DOHH2 (cell line): Measurements from ENCODE around the gene TXLNG.

Experiments used
- H3F3A ChIP-seq: fragments of 200-600 bp; sonication (generic), shearing (Covaris generic); 2 replicates; pipeline ENCODE4 v1.6.0; 2016; ENCODE audit warnings: antibody characterized with exemption, mild to moderate bottlenecking; ENCODE audit not compliant: control insufficient read depth, insufficient read depth
- H3K27ac ChIP-seq: fragments of 200-600 bp; sonication (generic); 2 replicates; pipeline ENCODE4 v1.5.1; 2014; ENCODE audit warnings: low read depth, mild to moderate bottlenecking, low read length, moderate library complexity
- H3K27me3 ChIP-seq: fragments of 200-600 bp; sonication (generic); 2 replicates; pipeline ENCODE4 v1.6.1; 2014; ENCODE audit warnings: mild to moderate bottlenecking, low read length, mixed read lengths; ENCODE audit not compliant: control insufficient read depth
- H3K36me3 ChIP-seq: fragments of 200-600 bp; sonication (generic); 2 replicates; pipeline ENCODE4 v1.6.1; 2014; ENCODE audit warnings: mild to moderate bottlenecking, low read length, moderate library complexity, mixed read lengths; ENCODE audit not compliant: control insufficient read depth
- H3K4me1 ChIP-seq: fragments of 200-600 bp; sonication (generic); 2 replicates; pipeline ENCODE4 v1.6.1; 2014; ENCODE audit warnings: mild to moderate bottlenecking, low read length, mixed read lengths; ENCODE audit not compliant: control insufficient read depth
- H3K4me2 ChIP-seq: fragments of 200-600 bp; sonication (generic); 2 replicates; pipeline ENCODE4 v1.6.0; 2014; ENCODE audit warnings: mild to moderate bottlenecking, low read length, moderate library complexity
- H3K4me3 ChIP-seq: fragments of 200-600 bp; sonication (generic); 2 replicates; pipeline ENCODE4 v1.5.1; 2014; ENCODE audit warnings: mild to moderate bottlenecking, low read length, mixed read lengths
- H3K79me2 ChIP-seq: fragments of 200-600 bp; sonication (generic); 2 replicates; pipeline ENCODE4 v1.6.1; 2014; ENCODE audit warnings: mild to moderate bottlenecking, low read length, mixed read lengths; ENCODE audit not compliant: control insufficient read depth
- H3K9me2 ChIP-seq: fragments of 200-600 bp; sonication (generic); replicated peaks from 2 replicates; pipeline ENCODE4 v1.6.1; 2014; ENCODE audit warnings: mild to moderate bottlenecking, low read length, mixed read lengths; ENCODE audit not compliant: control insufficient read depth
- H3K9me3 ChIP-seq: fragments of 200-600 bp; sonication (generic); 2 replicates; pipeline ENCODE4 v1.6.1; 2014; ENCODE audit warnings: antibody characterized with exemption, low read length, mixed read lengths; ENCODE audit not compliant: control insufficient read depth, insufficient read depth
- H4K20me1 ChIP-seq: fragments of 200-600 bp; sonication (generic); 2 replicates; pipeline ENCODE4 v1.6.0; 2014; ENCODE audit warnings: low read depth, mild to moderate bottlenecking, antibody characterized with exemption, low read length, moderate library complexity; ENCODE audit not compliant: control insufficient read depth, insufficient read depth
- EZH2phosphoT487 ChIP-seq: fragments of 200-600 bp; sonication (generic); IDR thresholded peaks from 2 replicates; pipeline ENCODE4 v1.6.1; 2017; ENCODE audit warnings: borderline replicate concordance, mild to moderate bottlenecking, antibody characterized with exemption, low read length, moderate library complexity, mixed read lengths
- TF ChIP-seq, protein P1 (sequence below): fragments of 200-600 bp; sonication (generic); IDR thresholded peaks from one replicate; pipeline ENCODE4 v1.5.1; 2014; ENCODE audit warnings: antibody characterized with exemption, mild to moderate bottlenecking, low read depth, low read length; ENCODE audit not compliant: poor library complexity, severe bottlenecking

TXLNG gene

DNA sequence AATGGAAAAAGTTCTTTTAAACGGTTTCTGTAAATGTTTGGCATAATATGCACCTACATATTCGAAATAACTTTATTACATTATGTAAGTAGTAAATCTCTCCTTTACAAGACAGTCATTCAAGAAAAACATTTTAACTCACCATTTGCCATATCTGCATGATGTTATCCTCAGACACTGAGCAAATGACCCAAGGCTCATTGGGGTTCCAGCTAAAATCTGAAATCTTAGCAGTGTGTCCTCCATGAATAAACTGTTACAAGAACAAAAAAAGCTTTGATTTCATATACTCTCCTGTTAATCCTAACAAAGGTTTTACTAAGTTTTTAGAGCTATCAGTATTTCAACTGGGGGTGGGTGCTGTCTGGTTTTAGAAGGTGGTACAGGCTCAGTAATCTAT is 59.4 kb downstream of the TXLNG start:
- TF ChIP-seq, protein P1, sequence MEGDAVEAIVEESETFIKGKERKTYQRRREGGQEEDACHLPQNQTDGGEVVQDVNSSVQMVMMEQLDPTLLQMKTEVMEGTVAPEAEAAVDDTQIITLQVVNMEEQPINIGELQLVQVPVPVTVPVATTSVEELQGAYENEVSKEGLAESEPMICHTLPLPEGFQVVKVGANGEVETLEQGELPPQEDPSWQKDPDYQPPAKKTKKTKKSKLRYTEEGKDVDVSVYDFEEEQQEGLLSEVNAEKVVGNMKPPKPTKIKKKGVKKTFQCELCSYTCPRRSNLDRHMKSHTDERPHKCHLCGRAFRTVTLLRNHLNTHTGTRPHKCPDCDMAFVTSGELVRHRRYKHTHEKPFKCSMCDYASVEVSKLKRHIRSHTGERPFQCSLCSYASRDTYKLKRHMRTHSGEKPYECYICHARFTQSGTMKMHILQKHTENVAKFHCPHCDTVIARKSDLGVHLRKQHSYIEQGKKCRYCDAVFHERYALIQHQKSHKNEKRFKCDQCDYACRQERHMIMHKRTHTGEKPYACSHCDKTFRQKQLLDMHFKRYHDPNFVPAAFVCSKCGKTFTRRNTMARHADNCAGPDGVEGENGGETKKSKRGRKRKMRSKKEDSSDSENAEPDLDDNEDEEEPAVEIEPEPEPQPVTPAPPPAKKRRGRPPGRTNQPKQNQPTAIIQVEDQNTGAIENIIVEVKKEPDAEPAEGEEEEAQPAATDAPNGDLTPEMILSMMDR: no peak
- no peak for TF ChIP-seq EZH2phosphoT487
- Histone ChIP-seq H3K79me2 (no peaks in the 10 kb centered on the region), H3K27ac (no peak overlapping the region), H3K4me3 (no peak overlapping the region), H3K9me3 (no peaks in the 10 kb centered on the region), H3K4me2 (no peak overlapping the region), H3K27me3 (no peaks in the 10 kb centered on the region), H4K20me1 (no peaks in the 10 kb centered on the region), H3K9me2 (no peaks in the 10 kb centered on the region), H3K4me1 (no peaks in the 10 kb centered on the region), H3F3A (peaks cover 55% of the 10 kb centered on the region), H3K36me3 (peaks cover 88% of the 10 kb centered on the region)

DNA sequence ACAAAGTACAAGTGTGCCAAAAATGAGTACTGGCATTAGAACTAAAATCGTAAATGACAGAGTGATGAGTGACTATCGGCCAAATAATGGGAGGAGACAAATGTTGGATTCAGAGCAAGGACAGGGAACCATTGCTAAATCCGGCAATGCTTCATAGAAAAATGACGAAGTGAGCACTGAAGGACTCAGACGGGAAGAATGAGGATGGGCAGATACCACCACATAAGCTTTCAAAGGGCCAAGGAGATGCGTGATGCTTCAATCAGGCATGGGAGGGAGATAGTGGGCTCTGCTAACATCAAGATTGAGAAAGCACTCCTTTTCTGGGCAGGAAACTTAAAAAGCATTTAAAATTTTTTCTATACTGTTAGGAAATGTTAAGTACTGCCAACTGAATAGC is 62.3 kb downstream of the TXLNG start:
- Histone ChIP-seq H4K20me1 (no peaks in the 10 kb centered on the region), H3K36me3 (peaks cover 90% of the 10 kb centered on the region), H3K4me1 (no peaks in the 10 kb centered on the region), H3K27ac (no peak overlapping the region), H3K9me3 (no peaks in the 10 kb centered on the region), H3F3A (peaks cover 36% of the 10 kb centered on the region), H3K27me3 (no peaks in the 10 kb centered on the region), H3K4me2 (no peak overlapping the region), H3K79me2 (peaks cover 18% of the 10 kb centered on the region), H3K4me3 (no peak overlapping the region), H3K9me2 (no peaks in the 10 kb centered on the region)
- TF ChIP-seq, protein P1: no peak
- no peak for TF ChIP-seq EZH2phosphoT487

DNA sequence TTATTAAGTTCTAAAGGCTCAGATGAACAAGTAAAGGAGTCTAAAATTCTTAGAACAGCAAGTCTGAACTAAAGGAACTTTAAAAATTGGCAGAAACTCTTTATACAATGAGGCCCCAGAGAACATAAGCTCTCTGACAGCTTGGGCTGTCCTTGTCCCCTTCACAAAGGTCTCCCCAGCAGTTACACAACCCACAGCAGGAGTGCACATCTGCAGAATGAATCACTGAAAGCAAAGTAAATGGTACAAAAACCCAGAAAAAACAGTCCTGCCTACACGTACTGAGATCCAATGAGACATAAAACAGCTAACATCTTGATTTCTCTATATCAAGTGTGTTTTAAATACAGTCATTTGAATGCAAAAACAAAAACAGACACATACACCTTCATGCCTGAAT is 65.2 kb downstream of the TXLNG start:
- TF ChIP-seq EZH2phosphoT487: no peak
- TF ChIP-seq, protein P1: no peak

More for the DNA sequence above, 65.2 kb downstream of the TXLNG start:
- Histone ChIP-seq H3K4me1 (peaks cover 10% of the 10 kb centered on the region), H3K4me2 (no peak overlapping the region), H3K27ac (no peak overlapping the region), H3K9me3 (no peaks in the 10 kb centered on the region), H3K9me2 (no peaks in the 10 kb centered on the region), H4K20me1 (peaks cover 5% of the 10 kb centered on the region), H3K4me3 (no peak overlapping the region), H3K79me2 (peaks cover 47% of the 10 kb centered on the region), H3F3A (peaks cover 17% of the 10 kb centered on the region), H3K27me3 (no peaks in the 10 kb centered on the region), H3K36me3 (peaks cover 85% of the 10 kb centered on the region)
